ENCODE measurements around the gene LIMCH1.

GRCh38 chr4:41693629-41694028 is 155.7 kb downstream of the LIMCH1 start:
- peak; percentile 64 for TF ChIP-seq CTCF (IDR thresholded peaks at IDR 0.05)
- no peak for TF ChIP-seq EZH2 (IDR thresholded peaks at IDR 0.05)
- no peak for TF ChIP-seq EZH2phosphoT487 (IDR thresholded peaks at IDR 0.05)
